Stimulated activated naive CD4-positive, alpha-beta T cell (primary cell): Measurements from ENCODE around the gene GTF2F2.
"Not testable (repeated sequence)": the region's sequence is repeated elsewhere in the genome, so short reads cannot be mapped to it uniquely, and the experiment has no call there.

Experiments
- DNase-seq, 6 experiments: peaks; one replicate each; lab custom pipeline; 2025; lab: John Stamatoyannopoulos, UW

Gene GTF2F2

GRCh38 chr13:45256254-45256653 lies 135.9 kb downstream of the GTF2F2 start:
- DNase-seq = no peak

GRCh38 chr13:45257638-45258333 lies 137.5 kb downstream of the GTF2F2 start:
- no peak for DNase-seq

GRCh38 chr13:45258334-45258675 lies 138.0 kb downstream of the GTF2F2 start:
- DNase-seq = no peak

- no peak for DNase-seq
Observed at GRCh38 chr13:45267215-45267614, 146.9 kb downstream of the GTF2F2 start.

GRCh38 chr13:45269204-45269603 lies 148.9 kb downstream of the GTF2F2 start:
- DNase-seq = no peak

GRCh38 chr13:45276913-45277312 lies 156.6 kb downstream of the GTF2F2 start:
- no peak for DNase-seq

- DNase-seq = no peak
Observed at GRCh38 chr13:45278096-45278645, 157.9 kb downstream of the GTF2F2 start.

- no peak for DNase-seq
Observed at GRCh38 chr13:45280011-45280410, 159.7 kb downstream of the GTF2F2 start.

- peak in 2 of 6 experiments; percentile 5 to 22 for DNase-seq
Observed at GRCh38 chr13:45280751-45281634, 160.7 kb downstream of the GTF2F2 start.

GRCh38 chr13:45282994-45283393 lies 162.7 kb downstream of the GTF2F2 start:
- DNase-seq = no peak

GRCh38 chr13:45289936-45290563 lies 169.7 kb downstream of the GTF2F2 start:
- no peak for DNase-seq

GRCh38 chr13:45292176-45292575 lies 171.9 kb downstream of the GTF2F2 start:
- DNase-seq = no peak

- no peak for DNase-seq
Observed at GRCh38 chr13:45295536-45295935, 175.2 kb downstream of the GTF2F2 start.

GRCh38 chr13:45296259-45296658 lies 175.9 kb downstream of the GTF2F2 start:
- peak in 1 of 6 experiments; percentile 4 for DNase-seq

GRCh38 chr13:45297456-45298205 lies 177.3 kb downstream of the GTF2F2 start:
- peak in 3 of 6 experiments; percentile 20 to 42 (median 39) for DNase-seq

GRCh38 chr13:45298206-45298505 lies 177.8 kb downstream of the GTF2F2 start:
- DNase-seq = no peak

GRCh38 chr13:45298550-45298949 lies 178.2 kb downstream of the GTF2F2 start:
- DNase-seq = not testable (repeated sequence)

- DNase-seq = no peak
Observed at GRCh38 chr13:45299194-45299593, 178.9 kb downstream of the GTF2F2 start.

- no peak for DNase-seq
Observed at GRCh38 chr13:45300190-45300985, 180.1 kb downstream of the GTF2F2 start.

- DNase-seq = no peak
Observed at GRCh38 chr13:45301263-45301662, 181.0 kb downstream of the GTF2F2 start.

GRCh38 chr13:45302507-45302906 lies 182.2 kb downstream of the GTF2F2 start:
- no peak for DNase-seq
